ENCODE data around the gene PALD1.

Gene PALD1

GRCh38 chr10:70528314-70528713, 49.7 kb downstream of the PALD1 start:
- no peak overlapping the region for H2AFZ ChIP-seq (ENCODE audit: low read length, unreplicated experiment)
- H3K79me2 ChIP-seq (ENCODE audit: control insufficient read depth, insufficient read depth, low read length, unreplicated experiment), result no peaks in the 10 kb centered on the region
- H3K27ac ChIP-seq (ENCODE audit: low read depth, low read length), result no peak overlapping the region
- H3K4me1 ChIP-seq (ENCODE audit: control insufficient read depth, insufficient read depth, low read length, unreplicated experiment), result no peaks in the 10 kb centered on the region
- H3K36me3 ChIP-seq (ENCODE audit: insufficient read depth, low read length), result no peaks in the 10 kb centered on the region
- no peak overlapping the region for H3K4me3 ChIP-seq (ENCODE audit: low read depth, low read length)
- H3K27me3 ChIP-seq (ENCODE audit: insufficient read depth, low read length), result no peaks in the 10 kb centered on the region

GRCh38 chr10:70528741-70529362, 50.3 kb downstream of the PALD1 start:
- H3K79me2 ChIP-seq (ENCODE audit: control insufficient read depth, insufficient read depth, low read length, unreplicated experiment), result no peaks in the 10 kb centered on the region
- H3K4me1 ChIP-seq (ENCODE audit: control insufficient read depth, insufficient read depth, low read length, unreplicated experiment), result no peaks in the 10 kb centered on the region
- H3K27me3 ChIP-seq (ENCODE audit: insufficient read depth, low read length), result no peaks in the 10 kb centered on the region
- H2AFZ ChIP-seq (ENCODE audit: low read length, unreplicated experiment), result no peak overlapping the region
- no peak overlapping the region for H3K4me3 ChIP-seq (ENCODE audit: low read depth, low read length)
- H3K36me3 ChIP-seq (ENCODE audit: insufficient read depth, low read length), result no peaks in the 10 kb centered on the region
- H3K27ac ChIP-seq (ENCODE audit: low read depth, low read length), result no peak overlapping the region

GRCh38 chr10:70529848-70530247, 51.3 kb downstream of the PALD1 start:
- no peak overlapping the region for H3K4me3 ChIP-seq (ENCODE audit: low read depth, low read length)
- H3K36me3 ChIP-seq (ENCODE audit: insufficient read depth, low read length), result no peaks in the 10 kb centered on the region
- H3K27ac ChIP-seq (ENCODE audit: low read depth, low read length), result no peak overlapping the region
- no peaks in the 10 kb centered on the region for H3K79me2 ChIP-seq (ENCODE audit: control insufficient read depth, insufficient read depth, low read length, unreplicated experiment)
- H2AFZ ChIP-seq (ENCODE audit: low read length, unreplicated experiment), result no peak overlapping the region
- no peaks in the 10 kb centered on the region for H3K4me1 ChIP-seq (ENCODE audit: control insufficient read depth, insufficient read depth, low read length, unreplicated experiment)
- H3K27me3 ChIP-seq (ENCODE audit: insufficient read depth, low read length), result no peaks in the 10 kb centered on the region

GRCh38 chr10:70530315-70530714, 51.7 kb downstream of the PALD1 start:
- Histone ChIP-seq H3K4me3 (ENCODE audit: low read depth, low read length) (no peak overlapping the region), H3K36me3 (ENCODE audit: insufficient read depth, low read length) (no peaks in the 10 kb centered on the region), H3K79me2 (ENCODE audit: control insufficient read depth, insufficient read depth, low read length, unreplicated experiment) (no peaks in the 10 kb centered on the region), H3K4me1 (ENCODE audit: control insufficient read depth, insufficient read depth, low read length, unreplicated experiment) (no peaks in the 10 kb centered on the region), H3K27me3 (ENCODE audit: insufficient read depth, low read length) (no peaks in the 10 kb centered on the region), H3K27ac (ENCODE audit: low read depth, low read length) (no peak overlapping the region), H2AFZ (ENCODE audit: low read length, unreplicated experiment) (no peak overlapping the region)

- Histone ChIP-seq H3K79me2 (ENCODE audit: control insufficient read depth, insufficient read depth, low read length, unreplicated experiment) (no peaks in the 10 kb centered on the region), H3K4me1 (ENCODE audit: control insufficient read depth, insufficient read depth, low read length, unreplicated experiment) (no peaks in the 10 kb centered on the region), H3K27ac (ENCODE audit: low read depth, low read length) (no peak overlapping the region), H2AFZ (ENCODE audit: low read length, unreplicated experiment) (no peak overlapping the region), H3K36me3 (ENCODE audit: insufficient read depth, low read length) (no peaks in the 10 kb centered on the region), H3K4me3 (ENCODE audit: low read depth, low read length) (no peak overlapping the region), H3K27me3 (ENCODE audit: insufficient read depth, low read length) (no peaks in the 10 kb centered on the region)
These were observed 54.1 kb downstream of the PALD1 start for GRCh38 chr10:70532554-70533188.

- Histone ChIP-seq H3K79me2 (ENCODE audit: control insufficient read depth, insufficient read depth, low read length, unreplicated experiment) (no peaks in the 10 kb centered on the region), H3K4me3 (ENCODE audit: low read depth, low read length) (no peak overlapping the region), H3K36me3 (ENCODE audit: insufficient read depth, low read length) (no peaks in the 10 kb centered on the region), H2AFZ (ENCODE audit: low read length, unreplicated experiment) (no peak overlapping the region), H3K4me1 (ENCODE audit: control insufficient read depth, insufficient read depth, low read length, unreplicated experiment) (no peaks in the 10 kb centered on the region), H3K27ac (ENCODE audit: low read depth, low read length) (no peak overlapping the region), H3K27me3 (ENCODE audit: insufficient read depth, low read length) (no peaks in the 10 kb centered on the region)
These were observed 54.6 kb downstream of the PALD1 start for GRCh38 chr10:70533189-70533558.

- no peaks in the 10 kb centered on the region for H3K36me3 ChIP-seq (ENCODE audit: insufficient read depth, low read length)
- no peaks in the 10 kb centered on the region for H3K27me3 ChIP-seq (ENCODE audit: insufficient read depth, low read length)
- no peaks in the 10 kb centered on the region for H3K4me1 ChIP-seq (ENCODE audit: control insufficient read depth, insufficient read depth, low read length, unreplicated experiment)
- H3K79me2 ChIP-seq (ENCODE audit: control insufficient read depth, insufficient read depth, low read length, unreplicated experiment), result no peaks in the 10 kb centered on the region
- no peak overlapping the region for H2AFZ ChIP-seq (ENCODE audit: low read length, unreplicated experiment)
- H3K4me3 ChIP-seq (ENCODE audit: low read depth, low read length), result no peak overlapping the region
- no peak overlapping the region for H3K27ac ChIP-seq (ENCODE audit: low read depth, low read length)
These were observed 55.7 kb downstream of the PALD1 start for GRCh38 chr10:70534281-70534680.

- Histone ChIP-seq H3K27ac (ENCODE audit: low read depth, low read length) (no peak overlapping the region), H3K27me3 (ENCODE audit: insufficient read depth, low read length) (no peaks in the 10 kb centered on the region), H3K4me3 (ENCODE audit: low read depth, low read length) (no peak overlapping the region), H2AFZ (ENCODE audit: low read length, unreplicated experiment) (no peak overlapping the region), H3K79me2 (ENCODE audit: control insufficient read depth, insufficient read depth, low read length, unreplicated experiment) (no peaks in the 10 kb centered on the region), H3K36me3 (ENCODE audit: insufficient read depth, low read length) (no peaks in the 10 kb centered on the region), H3K4me1 (ENCODE audit: control insufficient read depth, insufficient read depth, low read length, unreplicated experiment) (no peaks in the 10 kb centered on the region)
These were observed 56.4 kb downstream of the PALD1 start for GRCh38 chr10:70535001-70535400.

GRCh38 chr10:70535451-70535850, 56.9 kb downstream of the PALD1 start:
- no peaks in the 10 kb centered on the region for H3K36me3 ChIP-seq (ENCODE audit: insufficient read depth, low read length)
- no peak overlapping the region for H2AFZ ChIP-seq (ENCODE audit: low read length, unreplicated experiment)
- H3K27ac ChIP-seq (ENCODE audit: low read depth, low read length), result no peak overlapping the region
- H3K27me3 ChIP-seq (ENCODE audit: insufficient read depth, low read length), result no peaks in the 10 kb centered on the region
- no peaks in the 10 kb centered on the region for H3K4me1 ChIP-seq (ENCODE audit: control insufficient read depth, insufficient read depth, low read length, unreplicated experiment)
- no peaks in the 10 kb centered on the region for H3K79me2 ChIP-seq (ENCODE audit: control insufficient read depth, insufficient read depth, low read length, unreplicated experiment)
- no peak overlapping the region for H3K4me3 ChIP-seq (ENCODE audit: low read depth, low read length)

GRCh38 chr10:70536196-70536861, 57.8 kb downstream of the PALD1 start:
- no peaks in the 10 kb centered on the region for H3K27me3 ChIP-seq (ENCODE audit: insufficient read depth, low read length)
- no peaks in the 10 kb centered on the region for H3K79me2 ChIP-seq (ENCODE audit: control insufficient read depth, insufficient read depth, low read length, unreplicated experiment)
- no peak overlapping the region for H3K4me3 ChIP-seq (ENCODE audit: low read depth, low read length)
- no peak overlapping the region for H3K27ac ChIP-seq (ENCODE audit: low read depth, low read length)
- H3K36me3 ChIP-seq (ENCODE audit: insufficient read depth, low read length), result no peaks in the 10 kb centered on the region
- H3K4me1 ChIP-seq (ENCODE audit: control insufficient read depth, insufficient read depth, low read length, unreplicated experiment), result no peaks in the 10 kb centered on the region
- H2AFZ ChIP-seq (ENCODE audit: low read length, unreplicated experiment), result no peak overlapping the region

All from ACC112 (cell line).